Activated naive CD4-positive, alpha-beta T cell treated with Interleukin-2 at 50 U/mL for 16 hours (primary cell): ENCODE results near the gene LIPG.
"Not testable (repeated sequence)": the region's sequence is repeated elsewhere in the genome, so short reads cannot be mapped to it uniquely, and the experiment has no call there.

ENCODE experiments used
- DNase-seq: peaks from one replicate; pipeline ENCODE4 v3.0.0-alpha.2; 2020

LIPG gene

DNA sequence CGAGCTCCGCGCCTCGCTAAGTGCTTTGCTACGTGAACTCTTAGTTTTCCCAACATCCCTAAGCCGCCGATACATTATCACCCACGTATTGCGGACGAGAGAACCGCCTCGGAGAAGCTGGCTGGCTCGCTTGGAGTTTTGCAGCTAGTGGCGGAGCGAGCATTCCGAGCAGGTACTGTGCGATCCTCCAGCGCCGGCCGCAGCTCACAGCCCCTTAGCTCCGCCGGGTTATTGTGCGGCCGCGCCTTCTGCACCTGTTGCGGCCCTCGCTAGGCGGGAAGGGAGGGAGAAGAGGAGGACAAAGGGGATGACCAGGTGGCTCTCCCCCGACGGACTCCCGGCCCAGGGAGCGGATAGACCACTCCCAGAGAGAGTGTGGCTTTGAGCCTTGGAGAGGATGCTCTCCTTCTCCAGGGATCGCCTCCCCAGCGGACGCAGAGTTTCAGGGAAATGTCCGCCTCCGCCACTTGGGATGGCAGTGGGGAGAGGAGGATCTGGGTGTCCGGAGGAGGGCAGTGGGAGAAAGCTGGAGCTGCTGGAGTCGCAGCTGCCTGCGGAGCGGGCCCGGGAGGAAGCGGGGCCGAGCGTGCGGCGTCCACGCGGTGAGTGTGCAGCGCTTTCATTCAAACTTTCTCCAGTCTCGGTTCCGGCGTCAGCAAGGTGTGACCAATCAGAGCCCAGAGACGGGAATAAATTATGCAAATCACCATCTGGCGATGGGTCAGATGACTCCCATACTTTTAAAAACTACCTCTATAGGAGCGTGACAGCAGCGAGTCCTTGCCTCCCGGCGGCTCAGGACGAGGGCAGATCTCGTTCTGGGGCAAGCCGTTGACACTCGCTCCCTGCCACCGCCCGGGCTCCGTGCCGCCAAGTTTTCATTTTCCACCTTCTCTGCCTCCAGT lies at the start of gene LIPG:
TSS of gene LIPG (plus strand) at position 769 of the 905 bp plus-strand sequence. CDS start 252 bp downstream, outside the sequence.
- peak; percentile 49 for DNase-seq

DNA sequence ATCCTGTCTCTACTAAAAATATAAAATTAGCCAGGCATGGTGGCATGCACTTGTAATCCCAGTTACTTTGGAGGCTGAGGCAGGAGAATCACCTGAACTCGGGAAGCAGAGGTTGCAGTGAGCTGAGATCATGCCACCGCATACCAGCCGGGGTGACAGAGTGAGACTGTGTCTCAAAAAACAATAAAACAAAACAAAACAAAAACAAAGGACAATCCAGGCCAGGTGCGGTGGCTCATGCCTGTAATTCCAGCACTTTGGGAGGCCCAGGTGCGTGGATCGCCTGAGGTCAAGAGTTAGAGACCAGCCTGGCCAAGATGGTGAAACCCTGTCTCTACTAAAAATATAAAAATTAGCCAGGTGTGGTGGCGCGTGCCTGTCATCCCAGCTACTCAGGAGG lies 49.0 kb upstream of the LIPG start:
- DNase-seq = not testable (repeated sequence)

DNA sequence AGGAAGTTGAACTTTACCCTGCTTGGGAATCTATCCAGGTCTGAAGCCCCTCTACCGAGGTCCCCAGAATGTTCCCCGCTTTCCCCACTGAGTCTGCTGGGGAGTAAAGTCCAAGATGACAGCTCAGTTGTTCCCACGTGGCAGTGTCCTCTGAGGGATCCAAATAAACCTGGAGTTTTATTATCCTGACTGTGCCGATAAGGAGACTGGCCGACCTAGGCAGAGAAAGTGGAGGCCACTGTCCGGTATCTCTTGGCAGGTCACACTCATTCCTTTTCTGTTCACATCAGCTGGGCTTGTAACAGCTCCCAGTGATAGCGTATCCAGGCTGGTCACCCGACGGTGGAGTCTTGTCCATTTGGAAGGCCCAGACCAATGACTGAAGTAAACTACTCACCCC lies 47.3 kb upstream of the LIPG start:
- no peak for DNase-seq

DNA sequence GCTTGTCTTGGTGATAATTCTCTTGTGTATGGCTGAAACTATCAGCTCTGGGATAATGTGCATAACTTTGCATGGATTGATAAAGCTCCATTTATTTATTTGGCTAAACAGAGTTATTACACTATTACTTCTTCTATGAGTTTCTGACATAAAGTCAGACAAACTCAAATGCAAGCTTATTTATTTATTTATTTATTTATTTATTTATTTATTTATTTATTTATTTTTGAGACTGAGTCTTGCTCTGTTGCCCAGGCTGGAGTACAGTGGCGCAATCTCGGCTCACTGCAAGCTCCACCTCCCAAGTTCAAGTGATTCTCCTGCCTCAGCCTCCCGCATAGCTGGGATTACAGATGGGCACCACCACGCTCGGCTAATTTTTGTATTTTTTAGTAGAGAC lies 46.9 kb upstream of the LIPG start:
- DNase-seq = not testable (repeated sequence)

DNA sequence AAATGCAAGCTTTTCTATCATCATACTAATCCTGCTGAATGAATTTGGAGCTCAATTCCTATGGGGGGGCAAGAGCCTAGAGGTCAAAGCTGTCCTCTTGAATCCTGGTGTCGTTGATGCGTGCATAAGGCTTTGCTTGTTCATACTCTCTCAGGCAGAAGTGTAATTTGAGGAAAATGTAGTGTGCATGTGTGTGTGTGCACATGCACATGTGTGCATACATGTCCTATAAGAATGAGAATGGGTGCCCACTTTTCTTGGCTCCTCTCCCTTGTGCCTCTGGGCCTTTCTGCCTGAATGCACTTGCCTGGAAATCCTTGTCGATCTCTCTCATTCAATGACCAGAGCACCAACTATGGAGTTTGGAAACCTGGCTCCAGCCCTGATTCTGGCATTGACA lies 46.3 kb upstream of the LIPG start:
- no peak for DNase-seq

DNA sequence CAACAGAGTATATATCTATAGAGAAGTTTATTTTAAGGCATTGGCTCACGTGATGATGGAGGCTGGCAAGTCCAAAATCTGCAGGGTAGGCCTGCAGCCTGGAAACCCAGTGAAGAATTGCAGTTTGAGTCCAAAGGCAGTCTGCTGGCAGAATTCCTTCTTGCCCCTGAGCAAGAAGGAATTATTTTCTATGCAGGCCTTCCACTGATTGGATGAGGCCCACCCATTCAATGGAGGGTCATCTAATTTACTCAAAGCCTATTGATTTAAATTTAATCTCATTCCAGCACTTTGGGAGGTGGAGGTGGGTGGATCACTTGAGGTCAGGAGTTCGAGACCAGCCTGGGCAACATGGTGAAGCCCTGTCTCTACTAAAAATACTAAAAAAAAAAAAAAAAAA lies 44.4 kb upstream of the LIPG start:
- no peak for DNase-seq

DNA sequence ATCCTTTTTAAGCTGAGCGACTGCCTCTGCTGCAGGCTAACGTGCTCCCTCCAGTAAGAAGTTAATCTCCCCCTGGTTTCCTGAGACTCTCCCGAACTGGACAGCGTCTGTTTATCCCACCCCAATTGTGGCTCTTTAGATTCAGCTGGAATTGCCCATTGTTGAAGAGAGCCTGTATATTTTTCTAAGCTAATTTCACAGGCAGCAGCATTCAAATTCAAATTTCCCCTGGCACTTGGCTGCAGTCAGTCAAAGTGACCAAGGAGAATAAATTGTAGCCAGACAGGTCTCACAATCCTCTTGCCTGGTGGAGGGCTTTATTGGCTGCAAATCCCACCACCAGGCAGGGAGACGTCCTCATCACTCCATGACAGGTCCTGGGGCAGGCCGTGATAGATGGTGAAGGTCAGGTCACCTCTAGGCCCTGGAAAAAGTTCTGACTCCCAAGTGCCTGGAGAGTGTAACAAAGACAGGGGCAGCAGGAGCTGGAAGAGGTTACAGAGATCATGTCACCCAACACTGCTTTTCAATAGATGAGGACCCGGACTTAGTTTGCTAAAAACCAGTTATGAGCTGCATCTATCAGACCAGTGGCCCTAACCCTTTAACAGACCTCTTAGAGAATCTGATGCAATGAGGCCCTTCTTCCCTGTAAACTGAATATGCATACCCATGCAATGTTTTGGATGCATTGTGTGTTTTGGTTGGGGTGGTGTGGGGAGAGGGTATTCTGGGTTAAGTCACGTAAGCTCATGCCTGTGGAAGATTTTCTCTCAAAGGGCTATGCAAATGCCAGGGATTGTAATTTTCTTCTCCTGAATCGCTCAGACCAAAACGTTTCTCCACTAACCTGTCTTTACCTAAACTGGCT lies 42.5 kb upstream of the LIPG start:
- DNase-seq = no peak

DNA sequence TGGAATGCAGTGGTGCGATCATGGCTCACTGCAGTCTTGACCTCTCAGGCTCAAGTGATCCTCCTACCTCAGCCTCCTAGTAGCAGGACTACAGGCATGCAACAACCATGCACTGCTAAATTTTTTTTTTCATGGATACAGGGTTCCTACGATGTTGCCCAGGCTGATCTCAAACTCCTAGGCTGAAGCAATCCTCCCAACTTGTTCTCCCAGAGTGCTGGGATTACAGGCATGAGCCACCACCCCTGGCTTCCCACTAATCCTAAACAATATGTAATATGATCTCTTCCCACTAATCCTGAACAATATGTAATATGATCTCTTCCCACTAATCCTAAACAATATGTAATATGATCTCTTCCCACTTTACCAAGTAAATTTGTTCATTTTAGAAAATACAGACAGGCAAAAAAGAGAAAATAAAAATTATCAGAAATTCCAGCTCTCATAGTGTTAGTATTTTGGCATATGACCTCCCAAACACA lies 41.2 kb upstream of the LIPG start:
- DNase-seq = no peak

DNA sequence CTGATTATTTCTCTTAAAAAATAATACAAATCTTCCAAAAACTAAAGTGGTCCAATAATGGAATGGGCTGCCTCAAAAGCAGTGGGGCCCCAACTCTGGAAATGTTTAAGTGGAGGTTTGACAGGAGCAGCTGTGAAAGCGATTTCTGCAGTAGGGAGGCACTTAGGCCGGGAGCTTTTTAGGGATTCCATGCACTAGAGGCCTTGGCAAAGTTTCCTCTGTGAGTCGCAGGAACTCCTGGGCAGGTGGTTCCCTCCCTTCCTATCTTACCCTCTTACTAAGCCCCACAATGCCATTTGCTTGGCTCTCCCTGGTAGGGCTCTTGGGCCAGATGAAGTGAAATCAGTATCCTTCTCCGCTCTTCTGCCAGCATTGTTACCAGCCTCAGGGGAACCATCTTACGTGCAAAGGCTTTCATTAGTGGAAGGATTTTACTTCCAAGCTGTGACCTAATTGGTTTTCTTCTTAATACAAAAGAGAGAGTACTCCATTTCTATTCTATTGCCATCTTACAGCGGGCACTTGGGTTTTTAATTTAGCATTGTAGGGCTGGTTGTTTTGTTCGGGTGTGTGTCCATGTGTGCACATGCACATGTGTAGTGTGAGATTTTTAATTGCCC lies 40.5 kb upstream of the LIPG start:
- no peak for DNase-seq

DNA sequence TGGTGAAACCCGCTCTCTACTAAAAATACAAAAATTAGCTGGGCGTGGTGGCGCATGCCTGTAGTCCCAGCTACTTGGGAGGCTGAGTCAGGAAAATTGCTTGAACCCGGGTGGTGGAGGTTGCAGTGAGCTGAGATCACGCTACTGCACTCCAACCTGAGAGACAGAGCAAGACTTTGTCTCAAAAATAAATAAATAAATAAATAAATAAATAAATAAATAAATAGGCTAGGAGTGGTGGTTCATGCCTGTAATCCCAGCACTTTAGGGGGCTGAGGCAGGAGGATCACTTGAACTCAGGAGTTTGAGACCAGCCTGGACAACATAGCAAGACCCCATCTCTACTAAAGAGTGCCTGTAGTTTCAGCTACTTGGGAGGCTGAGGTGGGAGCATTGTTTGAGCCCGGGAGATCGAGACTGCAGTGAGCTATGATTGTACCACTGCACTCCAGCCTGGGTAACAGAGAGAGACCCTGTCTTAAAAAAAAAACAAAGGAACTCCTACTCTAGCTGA lies 38.2 kb upstream of the LIPG start:
- DNase-seq = not testable (repeated sequence)

DNA sequence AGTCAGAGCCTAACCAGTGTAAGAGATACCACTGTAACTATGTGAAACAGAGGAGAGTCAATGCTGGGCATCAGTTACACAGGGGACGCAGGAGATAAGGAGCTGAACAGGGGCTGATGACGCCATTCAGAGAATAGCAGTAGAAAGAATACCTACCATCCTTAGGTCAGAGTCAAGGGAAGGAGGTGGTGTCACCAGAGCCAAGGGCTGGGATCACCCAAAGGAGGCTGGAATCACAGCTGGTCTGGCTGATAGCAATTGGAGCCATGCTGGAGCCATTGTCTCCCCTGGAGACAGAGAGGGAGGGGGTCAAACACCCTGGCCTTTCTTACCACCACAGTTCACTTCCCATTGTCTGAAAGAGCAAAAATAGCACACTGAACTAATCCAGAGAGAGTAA lies 37.5 kb upstream of the LIPG start:
- no peak for DNase-seq

DNA sequence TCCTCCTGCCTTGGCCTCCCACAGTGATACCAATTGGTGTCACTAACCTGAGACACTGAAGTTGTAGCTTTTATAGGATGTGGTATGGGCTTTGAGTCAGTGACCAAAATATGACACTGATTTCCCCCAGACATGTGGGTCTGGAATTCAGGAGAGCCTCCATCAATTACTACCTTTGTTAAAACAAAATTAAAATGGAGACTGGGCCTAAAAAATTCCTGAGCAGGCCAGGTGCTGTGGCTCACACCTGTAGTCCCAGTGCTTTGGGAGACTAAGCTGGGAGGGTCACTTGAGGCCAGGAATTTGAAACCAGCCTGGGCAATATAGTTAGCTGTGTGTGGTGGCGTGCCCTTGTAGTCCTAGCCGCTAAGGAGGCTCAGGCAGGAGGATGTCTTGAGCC lies 36.9 kb upstream of the LIPG start:
- DNase-seq = no peak

DNA sequence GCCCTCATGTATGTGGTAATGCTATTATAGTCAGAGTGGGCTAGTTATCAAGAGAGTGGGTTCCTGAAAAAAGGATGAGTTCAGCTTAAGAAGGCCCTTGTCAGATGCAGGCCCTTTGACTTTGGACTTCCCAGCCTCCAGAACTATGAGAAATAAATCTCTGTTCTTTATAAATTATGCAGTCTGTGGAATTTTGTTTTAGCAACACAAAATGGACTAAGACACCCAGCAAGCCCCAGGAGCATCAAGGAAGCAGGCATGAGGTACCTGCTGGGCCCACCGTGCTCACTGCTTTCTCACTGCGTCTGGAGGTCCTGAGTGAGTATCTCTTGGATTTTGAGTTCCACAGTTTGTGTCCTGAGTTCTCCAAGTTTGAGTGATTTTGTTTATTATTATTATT lies 35.9 kb upstream of the LIPG start:
- no peak for DNase-seq

DNA sequence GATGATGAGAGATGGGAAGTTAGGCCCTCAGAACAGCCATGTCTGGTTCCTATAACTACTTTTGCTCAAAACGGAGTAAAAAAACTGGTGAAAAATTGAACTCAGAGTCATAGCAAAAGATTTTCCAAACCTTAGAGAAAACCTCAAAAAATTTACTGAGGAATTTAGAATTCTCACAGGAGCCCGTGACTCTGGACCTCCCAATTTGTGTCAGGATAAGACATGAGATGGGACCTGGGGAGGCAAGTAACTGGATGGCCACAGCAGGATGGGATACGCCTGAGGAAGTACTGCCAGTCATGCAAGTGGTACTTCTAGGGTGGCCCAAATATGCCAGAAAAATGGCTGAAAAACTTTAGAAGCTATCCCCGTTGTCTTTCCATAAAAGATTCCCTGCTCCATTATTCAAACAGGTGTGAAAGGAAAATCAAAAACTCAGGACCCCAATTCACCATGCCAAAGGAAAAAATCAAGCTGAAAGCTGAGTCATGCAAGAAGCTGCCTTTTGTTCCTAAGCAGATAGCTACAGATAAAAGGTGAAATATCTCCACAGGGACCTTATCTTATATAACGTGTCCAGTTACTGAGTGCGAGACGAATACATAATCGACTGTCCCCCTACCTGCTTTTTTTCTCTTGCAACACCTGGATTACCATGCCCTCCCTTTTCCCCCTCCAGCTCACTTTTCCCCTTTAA lies 34.1 kb upstream of the LIPG start:
- DNase-seq = no peak

DNA sequence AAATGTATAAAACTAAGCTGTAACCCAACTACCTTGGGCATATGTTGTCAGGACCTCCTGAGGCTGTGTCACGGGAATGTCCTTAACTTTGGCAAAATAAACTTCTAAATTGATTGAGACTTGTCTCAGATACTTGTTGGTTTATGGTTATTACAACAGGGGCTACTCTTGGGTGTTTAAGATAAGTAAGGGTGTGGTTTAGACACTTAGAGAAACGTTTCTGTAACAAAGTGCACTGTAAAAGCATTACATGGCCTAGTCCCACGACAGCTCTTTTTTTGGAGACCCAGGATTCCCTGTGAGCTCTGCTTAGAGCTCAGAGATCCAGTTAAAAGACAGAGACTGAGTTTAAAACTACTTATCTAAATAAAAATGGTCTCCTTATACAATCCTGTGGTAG lies 32.3 kb upstream of the LIPG start:
- no peak for DNase-seq

DNA sequence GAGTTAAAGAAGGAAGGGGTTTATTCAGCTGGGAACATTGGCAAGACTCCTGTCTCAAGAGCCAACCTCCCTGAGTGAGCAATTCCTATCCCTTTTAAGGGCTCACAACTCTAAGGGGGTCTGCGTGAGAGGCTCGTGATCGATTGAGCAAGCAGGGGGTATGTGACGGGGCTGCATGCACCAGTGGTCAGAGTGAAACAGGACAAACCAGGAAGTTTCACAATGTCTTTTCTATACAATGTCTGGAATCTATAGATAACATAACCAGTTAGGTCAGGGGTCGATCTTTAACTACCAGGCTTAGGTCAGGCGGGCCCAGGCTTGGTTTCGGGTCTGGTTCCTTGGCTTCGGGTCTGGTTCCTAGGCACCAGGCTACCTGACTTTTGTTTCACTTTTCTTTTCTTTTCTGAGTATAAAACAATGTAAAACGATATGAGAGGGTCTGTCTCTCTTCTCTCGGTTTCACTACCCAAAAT lies 30.1 kb upstream of the LIPG start:
- DNase-seq = no peak

DNA sequence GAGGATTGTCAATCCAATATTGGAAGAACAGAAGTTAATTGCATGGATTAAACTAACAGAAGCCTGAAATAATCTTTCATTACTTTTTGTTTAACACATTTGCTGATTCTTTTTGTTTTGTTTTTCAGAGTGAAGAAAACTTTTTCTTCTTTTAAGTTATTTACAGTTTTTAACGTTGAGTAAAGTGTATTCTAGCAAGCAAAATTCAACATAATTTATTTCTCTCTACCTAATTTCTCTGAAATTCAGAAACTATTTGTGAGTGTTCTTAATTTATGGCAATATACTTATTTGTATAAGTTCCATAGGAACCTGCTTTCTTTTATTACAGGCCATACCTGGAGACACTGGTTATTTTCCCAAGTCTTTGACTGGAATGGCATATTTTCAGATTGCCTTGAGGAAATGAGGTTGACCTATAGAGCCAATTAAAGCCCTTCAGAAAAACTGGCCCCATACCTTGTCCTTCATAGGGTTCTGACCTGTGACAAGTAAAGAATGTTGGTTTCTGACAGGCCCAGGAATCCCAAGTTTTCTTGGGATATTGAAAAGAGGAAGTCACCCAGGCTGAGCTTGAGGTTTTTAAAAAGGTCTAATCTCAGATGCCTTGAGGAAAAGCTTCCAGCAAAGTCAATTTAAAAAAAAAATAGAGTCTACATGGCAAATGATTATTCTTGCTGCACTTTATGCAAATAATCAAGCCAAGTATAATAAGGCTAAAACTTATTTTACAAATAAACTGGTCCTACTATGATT lies 26.8 kb upstream of the LIPG start:
- no peak for DNase-seq

DNA sequence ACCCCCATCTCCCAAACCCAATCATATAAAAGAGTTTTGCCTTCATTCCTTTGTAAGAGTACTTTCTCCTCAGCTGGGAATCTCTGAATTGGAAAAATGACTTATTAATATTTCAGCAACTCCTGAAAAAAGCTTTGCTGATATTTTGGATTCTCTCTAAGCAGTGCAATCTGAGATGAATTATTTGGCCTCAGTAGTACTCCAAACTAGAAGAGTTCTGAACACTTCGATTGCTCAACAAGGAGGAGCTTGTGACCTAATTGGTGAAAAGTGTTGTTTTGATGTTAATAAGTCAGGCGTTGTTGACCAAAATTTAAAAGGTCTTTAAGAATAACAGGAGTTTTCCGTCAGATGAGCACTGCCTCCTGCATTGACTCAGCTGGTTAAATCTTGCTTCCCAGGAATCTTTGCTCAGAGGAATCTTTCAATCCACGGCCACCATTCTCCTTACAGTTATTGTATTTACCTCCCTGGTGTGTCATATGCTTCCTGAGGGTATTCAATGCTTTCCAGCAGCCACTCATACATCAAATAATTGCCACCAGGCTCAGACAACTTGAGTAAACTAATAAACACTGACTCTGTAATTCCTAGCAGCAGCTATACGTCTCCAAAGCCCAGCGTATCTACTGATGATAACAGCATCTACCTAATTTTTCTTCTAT lies 24.5 kb upstream of the LIPG start:
- DNase-seq = no peak

DNA sequence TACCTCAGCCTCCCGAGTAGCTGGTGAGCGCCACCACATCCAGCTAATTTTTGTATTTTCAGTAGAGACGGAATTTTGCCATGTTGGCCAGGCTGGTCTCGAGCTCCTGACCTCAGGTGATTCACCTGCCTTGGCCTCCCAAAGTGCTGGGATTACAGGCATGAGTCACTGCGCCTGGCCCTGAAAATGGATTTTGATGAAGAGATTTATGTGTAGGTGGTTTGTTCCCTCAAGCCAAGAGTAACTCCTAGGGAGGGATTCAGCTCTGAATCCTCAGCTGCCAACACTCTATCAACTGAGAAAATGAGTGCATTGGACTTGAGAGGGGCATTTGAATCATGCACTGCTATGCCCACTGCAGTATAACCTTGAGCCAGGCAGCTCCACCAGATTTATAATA lies 17.5 kb upstream of the LIPG start:
- DNase-seq = no peak

DNA sequence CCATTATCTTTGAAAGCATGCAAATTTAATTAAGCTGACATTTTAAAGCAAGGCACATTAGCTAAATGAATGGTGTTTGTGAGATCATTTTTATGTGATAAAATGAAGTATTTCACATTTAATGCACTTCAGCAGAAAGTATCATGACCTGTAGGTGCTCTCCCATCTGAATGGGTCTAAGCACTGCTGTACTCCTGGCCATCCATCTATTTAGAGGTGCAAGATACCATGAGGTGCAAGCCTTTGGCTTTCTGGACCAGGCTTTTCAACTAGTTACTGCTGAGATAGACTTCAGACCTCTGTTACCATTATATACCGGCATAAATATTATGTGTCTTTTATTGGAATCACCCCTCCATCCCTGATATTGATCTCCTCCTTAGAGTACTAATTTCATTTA lies 15.6 kb upstream of the LIPG start:
- DNase-seq = no peak

DNA sequence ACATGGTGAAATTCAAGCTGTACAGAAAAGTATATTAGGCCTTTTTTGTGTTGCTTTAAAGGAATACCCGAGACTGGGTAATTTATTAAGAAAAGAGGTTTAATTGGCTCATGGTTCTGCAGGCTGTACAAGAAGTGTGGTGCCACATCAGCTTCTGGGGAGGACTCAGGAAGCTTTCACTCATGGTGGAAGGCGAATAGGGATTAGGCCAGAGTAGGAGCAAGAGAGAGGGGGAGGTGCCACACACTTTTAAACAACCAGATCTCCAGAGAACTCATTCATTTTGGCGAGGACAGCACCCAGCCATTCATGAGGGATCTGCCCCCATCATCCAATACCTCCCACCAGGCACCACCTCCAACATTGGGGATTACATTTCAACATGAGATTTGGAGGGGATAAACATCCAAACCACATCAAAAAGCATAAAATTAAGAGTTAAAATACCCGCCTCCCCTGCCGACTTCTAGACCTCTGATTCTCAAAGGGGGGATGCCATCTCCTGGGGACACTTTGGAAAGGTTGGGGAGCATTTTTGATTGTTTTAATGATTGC lies 15.1 kb upstream of the LIPG start:
- DNase-seq = no peak
